GM21619 (cell line): ENCODE measurements around the gene FAM89A.
A peak's percentile ranks its signal among the peaks of the same experiment; 100 is the strongest.

Experiments
- ATAC-seq: cut with Tn5 transposase; IDR thresholded peaks from one replicate; pipeline ENCODE4 v1.9.1; 2021; ENCODE audit not compliant: unreplicated experiment

Gene FAM89A

GRCh38 chr1:231040019-231040799 is at the start of gene FAM89A:
FAM89A (minus strand) TSS chr1:231040254; CDS start chr1:231040211, 43 bp downstream.
- peak; percentile 74 for ATAC-seq

- no peak for ATAC-seq
Measured at GRCh38 chr1:231084353-231084752, 44.3 kb upstream of the FAM89A start.

GRCh38 chr1:231079163-231079562 is 39.1 kb upstream of the FAM89A start:
- ATAC-seq = no peak

- ATAC-seq = no peak
Measured at GRCh38 chr1:231078250-231078649, 38.2 kb upstream of the FAM89A start.

- ATAC-seq = no peak
Measured at GRCh38 chr1:231076802-231077201, 36.7 kb upstream of the FAM89A start.

- no peak for ATAC-seq
Measured at GRCh38 chr1:231075497-231075896, 35.4 kb upstream of the FAM89A start.

GRCh38 chr1:231075020-231075419 is 35.0 kb upstream of the FAM89A start:
- no peak for ATAC-seq

GRCh38 chr1:231074046-231074445 is 34.0 kb upstream of the FAM89A start:
- ATAC-seq = no peak

- no peak for ATAC-seq
Measured at GRCh38 chr1:231073331-231073730, 33.3 kb upstream of the FAM89A start.

GRCh38 chr1:231072502-231073094 is 32.5 kb upstream of the FAM89A start:
- no peak for ATAC-seq

- no peak for ATAC-seq
Measured at GRCh38 chr1:231072041-231072440, 32.0 kb upstream of the FAM89A start.

GRCh38 chr1:231070758-231071444 is 30.8 kb upstream of the FAM89A start:
- ATAC-seq = no peak

- ATAC-seq = no peak
Measured at GRCh38 chr1:231069333-231069732, 29.3 kb upstream of the FAM89A start.

GRCh38 chr1:231068762-231069161 is 28.7 kb upstream of the FAM89A start:
- ATAC-seq = no peak

GRCh38 chr1:231065510-231066241 is 25.6 kb upstream of the FAM89A start:
- ATAC-seq = no peak

- ATAC-seq = no peak
Measured at GRCh38 chr1:231064418-231064817, 24.4 kb upstream of the FAM89A start.

- no peak for ATAC-seq
Measured at GRCh38 chr1:231063331-231063730, 23.3 kb upstream of the FAM89A start.

- no peak for ATAC-seq
Measured at GRCh38 chr1:231062500-231063270, 22.6 kb upstream of the FAM89A start.

- no peak for ATAC-seq
Measured at GRCh38 chr1:231059566-231060193, 19.6 kb upstream of the FAM89A start.
